ENCODE results near the gene NSMCE4A. TPM values are rescaled to one million over a fixed set of nuclear protein-coding genes. Genes with fewer than 3 reads are reported as not detected.
"Not testable (repeated sequence)": the region's sequence is repeated elsewhere in the genome, so short reads cannot be mapped to it uniquely, and the experiment has no call there.

The NSMCE4A gene
- total RNA-seq, 2 donors from 2014 or later: 55.0 to 63.9 TPM

GRCh38 chr10:122019414-122019975 lies 44.5 kb upstream of the NSMCE4A start:
- peak; percentile 91 for DNase-seq
- intact Hi-C loops (cut with DNase I): no loop called here
- Histone ChIP-seq H3K36me3 (no peaks in the 10 kb centered on the region), H3K4me1 (no peaks in the 10 kb centered on the region), H3K4me3 (peak overlapping the region; percentile 32), H3K9me3 (no peaks in the 10 kb centered on the region), H3K27ac (peak overlapping the region; percentile 90), H3K9ac (ENCODE audit: low read depth in 2 of 2, low read length in 2 of 2) (peak overlapping the region; percentile 54 to 84), H3K27me3 (no peaks in the 10 kb centered on the region)
- TF ChIP-seq, protein P1, sequence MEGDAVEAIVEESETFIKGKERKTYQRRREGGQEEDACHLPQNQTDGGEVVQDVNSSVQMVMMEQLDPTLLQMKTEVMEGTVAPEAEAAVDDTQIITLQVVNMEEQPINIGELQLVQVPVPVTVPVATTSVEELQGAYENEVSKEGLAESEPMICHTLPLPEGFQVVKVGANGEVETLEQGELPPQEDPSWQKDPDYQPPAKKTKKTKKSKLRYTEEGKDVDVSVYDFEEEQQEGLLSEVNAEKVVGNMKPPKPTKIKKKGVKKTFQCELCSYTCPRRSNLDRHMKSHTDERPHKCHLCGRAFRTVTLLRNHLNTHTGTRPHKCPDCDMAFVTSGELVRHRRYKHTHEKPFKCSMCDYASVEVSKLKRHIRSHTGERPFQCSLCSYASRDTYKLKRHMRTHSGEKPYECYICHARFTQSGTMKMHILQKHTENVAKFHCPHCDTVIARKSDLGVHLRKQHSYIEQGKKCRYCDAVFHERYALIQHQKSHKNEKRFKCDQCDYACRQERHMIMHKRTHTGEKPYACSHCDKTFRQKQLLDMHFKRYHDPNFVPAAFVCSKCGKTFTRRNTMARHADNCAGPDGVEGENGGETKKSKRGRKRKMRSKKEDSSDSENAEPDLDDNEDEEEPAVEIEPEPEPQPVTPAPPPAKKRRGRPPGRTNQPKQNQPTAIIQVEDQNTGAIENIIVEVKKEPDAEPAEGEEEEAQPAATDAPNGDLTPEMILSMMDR (IDR thresholded peaks at IDR 0.05): no peak

- intact Hi-C loops (cut with DNase I): no loop called here
- TF ChIP-seq, protein P1 (IDR thresholded peaks at IDR 0.05): no peak
- H3K9ac ChIP-seq (ENCODE audit: low read depth in 2 of 2, low read length in 2 of 2): peak overlapping the region; percentile 65 to 84
Measured at GRCh38 chr10:122018951-122019413, 44.0 kb upstream of the NSMCE4A start.

DNA sequence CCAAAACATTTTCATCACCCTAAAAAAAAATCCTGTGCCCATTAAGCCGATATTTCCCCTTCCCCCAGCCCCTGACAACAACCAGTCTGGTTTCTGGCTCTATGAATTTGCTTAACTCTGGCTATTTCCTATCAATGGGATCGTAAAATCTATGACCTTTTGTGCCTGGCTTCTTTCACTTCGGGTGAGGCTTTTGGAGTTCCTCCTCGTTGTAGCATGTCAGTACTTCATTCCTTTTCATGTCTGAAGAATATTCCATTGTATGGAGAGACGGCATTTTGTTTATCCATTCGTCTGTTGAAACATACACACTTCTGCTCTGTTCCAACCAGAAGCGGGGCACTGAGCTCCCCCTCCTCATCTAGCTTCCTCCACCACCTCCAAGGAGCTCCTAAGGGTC lies 43.5 kb upstream of the NSMCE4A start:
- DNase-seq: no peak
- H3K27me3 ChIP-seq: no peaks in the 10 kb centered on the region
- TF ChIP-seq, protein P1 (IDR thresholded peaks at IDR 0.05): no peak
- H3K36me3 ChIP-seq: no peaks in the 10 kb centered on the region
- intact Hi-C loops (cut with DNase I): no loop called here
- H3K9me3 ChIP-seq: no peaks in the 10 kb centered on the region
- no peaks in the 10 kb centered on the region for H3K4me1 ChIP-seq
- H3K4me3 ChIP-seq: peak overlapping the region; percentile 32
- peak overlapping the region; percentile 65 to 84 for H3K9ac ChIP-seq (ENCODE audit: low read depth in 2 of 2, low read length in 2 of 2)
- peak overlapping the region; percentile 90 for H3K27ac ChIP-seq

More at GRCh38 chr10:122018951-122019413, 44.0 kb upstream of the NSMCE4A start:
- Histone ChIP-seq H3K9me3 (no peaks in the 10 kb centered on the region), H3K4me1 (no peaks in the 10 kb centered on the region), H3K27ac (peak overlapping the region; percentile 90), H3K27me3 (no peaks in the 10 kb centered on the region), H3K36me3 (no peaks in the 10 kb centered on the region), H3K4me3 (peak overlapping the region; percentile 32)
- peak; percentile 79 for DNase-seq

DNA sequence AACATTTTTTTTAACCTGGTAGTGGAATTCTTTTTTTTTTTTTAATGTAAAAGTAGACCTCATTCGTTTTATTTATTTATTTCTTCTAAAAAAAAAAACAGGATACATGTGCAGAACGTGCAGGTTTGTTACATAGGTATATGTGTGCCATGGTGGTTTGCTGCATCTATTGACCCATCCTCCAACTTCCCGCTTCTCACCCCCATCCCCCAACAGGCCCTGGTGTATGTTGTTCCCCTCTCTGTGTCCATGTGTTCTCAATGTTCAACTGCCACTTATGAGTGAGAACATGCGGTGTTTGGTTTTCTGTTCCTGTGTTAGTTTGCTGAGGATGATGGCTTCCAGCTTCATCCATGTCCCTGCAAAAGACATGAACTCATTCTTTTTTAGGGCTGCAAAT lies 42.9 kb upstream of the NSMCE4A start:
- peak overlapping the region; percentile 90 for H3K27ac ChIP-seq
- H3K4me1 ChIP-seq; H3K9me3 ChIP-seq; DNase-seq; H3K9ac ChIP-seq (ENCODE audit: low read depth in 2 of 2, low read length in 2 of 2); H3K36me3 ChIP-seq; H3K4me3 ChIP-seq; H3K27me3 ChIP-seq; intact Hi-C loops (cut with DNase I): not testable (repeated sequence)

DNA sequence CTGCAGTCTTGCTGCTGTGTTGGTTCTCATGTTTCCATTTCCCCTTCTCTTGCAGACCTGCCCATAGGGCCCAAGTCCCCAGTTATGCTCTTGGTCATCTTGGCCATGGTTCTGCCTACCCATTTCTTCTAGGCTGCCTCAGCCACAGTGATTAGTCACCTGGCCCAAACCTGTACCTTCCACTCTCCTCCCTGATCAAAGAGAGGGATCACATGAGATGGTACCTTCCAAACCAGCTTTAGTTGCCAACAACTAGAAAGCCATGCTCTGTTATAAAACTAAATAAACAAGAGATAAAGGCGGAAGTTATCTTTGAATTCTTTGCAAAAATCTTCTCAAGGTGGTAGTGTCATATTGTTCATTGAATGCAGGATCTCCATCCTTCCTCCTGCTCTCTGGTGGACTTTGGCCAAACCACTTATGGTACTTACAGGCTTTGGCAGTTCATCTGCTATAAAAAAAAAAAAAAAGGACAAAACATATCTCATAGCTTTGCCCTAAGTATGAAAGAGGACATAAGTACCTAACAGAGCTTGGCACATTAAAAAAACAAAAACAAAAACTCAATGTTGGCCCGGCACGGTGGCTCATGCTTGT lies 39.7 kb upstream of the NSMCE4A start:
- Histone ChIP-seq H3K9me3 (no peaks in the 10 kb centered on the region), H3K9ac (ENCODE audit: low read depth in 2 of 2, low read length in 2 of 2) (no peak overlapping the region), H3K36me3 (no peaks in the 10 kb centered on the region), H3K4me1 (no peaks in the 10 kb centered on the region), H3K27me3 (no peaks in the 10 kb centered on the region), H3K27ac (peak overlapping the region; percentile 7), H3K4me3 (no peak overlapping the region)
- intact Hi-C loops (cut with DNase I): no loop called here
- TF ChIP-seq, protein P1 (IDR thresholded peaks at IDR 0.05): no peak
- DNase-seq: peak; percentile 63

GRCh38 chr10:122013311-122013780 lies 38.3 kb upstream of the NSMCE4A start:
- no peak for DNase-seq
- H3K36me3 ChIP-seq: no peaks in the 10 kb centered on the region
- intact Hi-C loops (cut with DNase I): no loop called here
- no peak overlapping the region for H3K9ac ChIP-seq (ENCODE audit: low read depth in 2 of 2, low read length in 2 of 2)
- H3K4me3 ChIP-seq: no peak overlapping the region
- H3K9me3 ChIP-seq: no peaks in the 10 kb centered on the region
- no peaks in the 10 kb centered on the region for H3K27me3 ChIP-seq
- H3K4me1 ChIP-seq: no peaks in the 10 kb centered on the region
- H3K27ac ChIP-seq: no peak overlapping the region
- TF ChIP-seq, protein P1 (IDR thresholded peaks at IDR 0.05): no peak
